Adrenal gland (tissue), 5 donors: Measurements from ENCODE around the gene PPP1R37.

ENCODE experiments used
- CTCF ChIP-seq, 6 experiments: fragments of 450-650 bp in 4 of 6; fragments of 200-600 bp in 2 of 6; sonication (generic) in 1 of 6; IDR thresholded peaks; 1 replicate in 5 of 6; 2 replicates in 1 of 6; pipeline versions ENCODE4 v1.5.1 to v1.8.0; 2016 to 2021; ENCODE audit warnings: antibody characterized with exemption in 6 of 6, mild to moderate bottlenecking in 2 of 6, moderate library complexity in 1 of 6
- POLR2A ChIP-seq, 2 donors: fragments of 450-650 bp; IDR thresholded peaks; one replicate each; pipeline ENCODE4 v1.6.1; 2017; ENCODE audit warnings: antibody characterized with exemption in 2 of 2, mild to moderate bottlenecking in 2 of 2, moderate library complexity in 1 of 2
- donor health status: DM: no; HTN: no; CAD: no.

DNA sequence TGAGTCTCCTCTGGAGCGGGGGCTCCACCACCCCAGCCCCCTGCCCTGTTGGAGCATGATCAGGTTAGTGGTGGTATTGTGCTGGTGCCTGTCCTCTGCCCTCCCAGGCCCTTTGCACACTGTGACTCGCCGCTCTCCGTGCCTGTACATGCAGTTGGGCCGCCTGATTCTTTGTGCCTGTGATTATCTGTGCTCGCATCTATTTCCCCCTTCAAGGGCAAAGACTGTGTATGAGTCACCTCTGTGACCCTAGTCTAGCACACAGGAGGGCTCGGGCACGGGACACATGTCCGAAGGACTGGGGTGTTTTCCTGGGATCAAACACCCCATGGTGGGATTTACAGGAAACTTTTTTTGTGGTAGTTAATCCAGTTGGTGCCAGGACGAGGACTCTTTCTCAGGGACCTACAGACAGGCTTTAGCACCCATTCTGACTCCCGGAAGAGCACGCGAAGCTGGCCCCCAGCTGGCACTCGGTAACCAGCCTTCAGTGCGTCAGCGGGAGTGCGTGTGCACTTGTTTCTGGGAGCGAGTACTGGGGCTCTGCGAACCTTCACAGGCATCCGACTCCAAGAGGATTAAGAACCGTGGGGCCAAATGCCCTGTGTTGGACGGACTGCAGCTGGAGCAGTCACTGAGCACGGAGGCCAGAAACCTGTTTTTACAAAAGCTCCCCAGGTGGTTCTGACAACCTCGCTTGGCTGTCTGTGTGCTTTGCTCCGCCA, 6.7 kb downstream of the PPP1R37 start:
- TF ChIP-seq CTCF (IDR thresholded peaks at IDR 0.05), result no peak
- peak; percentile 39 to 90 for TF ChIP-seq POLR2A (IDR thresholded peaks at IDR 0.05)
